GM19239 (cell line): ENCODE results near the gene ITGAD.

Experiments
- DNase-seq: peaks from one replicate; pipeline ENCODE4 v3.0.0; 2011; ENCODE audit warnings: low spot score; ENCODE audit not compliant: insufficient read length
- FAIRE-seq: peaks from 2 replicates; lab custom pipeline; 2011; peaks lifted over from hg19 to GRCh38; lab: Jason Lieb, UNC

The ITGAD gene

DNA sequence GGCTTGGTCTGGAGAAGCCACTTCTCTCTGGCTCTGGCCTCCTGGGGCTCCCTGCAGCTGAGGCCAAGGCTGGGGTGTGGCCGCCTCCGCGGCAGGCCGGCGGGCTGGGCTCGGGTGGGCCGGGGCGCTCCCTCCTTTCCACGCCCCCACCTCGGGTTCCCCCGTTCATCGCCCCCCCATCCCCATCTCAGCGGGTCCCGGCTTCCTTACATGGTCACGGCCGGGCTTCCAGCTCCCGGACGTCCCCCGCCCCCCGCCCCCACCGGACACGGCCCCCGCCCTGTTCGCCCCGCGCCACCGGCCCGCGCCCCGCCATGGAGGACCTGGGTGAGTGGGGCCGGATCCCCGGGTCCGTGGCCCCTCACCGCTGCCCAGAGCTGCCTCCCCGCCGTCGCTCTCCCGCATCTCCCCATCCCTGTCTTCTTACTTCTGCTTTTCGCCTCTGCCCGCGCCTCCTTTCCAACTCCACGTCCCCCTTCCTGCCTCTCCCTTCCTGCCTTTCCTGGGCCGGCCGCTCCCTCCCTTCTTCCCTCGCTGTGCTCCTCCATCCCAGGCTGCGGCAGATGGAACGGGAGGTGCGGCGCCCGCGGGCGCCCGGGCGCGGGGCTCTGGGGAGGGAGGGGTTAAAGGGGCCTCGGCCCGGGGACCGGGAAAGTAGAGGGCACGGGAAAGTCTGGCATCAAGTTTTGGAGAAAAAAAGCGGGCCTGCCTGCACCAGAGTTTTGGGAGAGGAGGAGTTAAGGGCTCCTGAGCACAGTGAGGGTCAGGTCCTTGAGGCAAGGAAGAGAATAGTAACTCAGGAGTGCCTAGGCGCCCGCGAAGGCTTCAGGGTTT lies 79.0 kb downstream of the ITGAD start, which contains the start of gene TGFB1I1:
TSS of gene TGFB1I1 (plus strand) at position 278 of the 834 bp plus-strand sequence. CDS start at position 315, 37 bp downstream.
- DNase-seq (no peak), FAIRE-seq (no peak)

GRCh38 chr16:31472709-31473203 lies 79.6 kb downstream of the ITGAD start:
- no peak for FAIRE-seq

DNA sequence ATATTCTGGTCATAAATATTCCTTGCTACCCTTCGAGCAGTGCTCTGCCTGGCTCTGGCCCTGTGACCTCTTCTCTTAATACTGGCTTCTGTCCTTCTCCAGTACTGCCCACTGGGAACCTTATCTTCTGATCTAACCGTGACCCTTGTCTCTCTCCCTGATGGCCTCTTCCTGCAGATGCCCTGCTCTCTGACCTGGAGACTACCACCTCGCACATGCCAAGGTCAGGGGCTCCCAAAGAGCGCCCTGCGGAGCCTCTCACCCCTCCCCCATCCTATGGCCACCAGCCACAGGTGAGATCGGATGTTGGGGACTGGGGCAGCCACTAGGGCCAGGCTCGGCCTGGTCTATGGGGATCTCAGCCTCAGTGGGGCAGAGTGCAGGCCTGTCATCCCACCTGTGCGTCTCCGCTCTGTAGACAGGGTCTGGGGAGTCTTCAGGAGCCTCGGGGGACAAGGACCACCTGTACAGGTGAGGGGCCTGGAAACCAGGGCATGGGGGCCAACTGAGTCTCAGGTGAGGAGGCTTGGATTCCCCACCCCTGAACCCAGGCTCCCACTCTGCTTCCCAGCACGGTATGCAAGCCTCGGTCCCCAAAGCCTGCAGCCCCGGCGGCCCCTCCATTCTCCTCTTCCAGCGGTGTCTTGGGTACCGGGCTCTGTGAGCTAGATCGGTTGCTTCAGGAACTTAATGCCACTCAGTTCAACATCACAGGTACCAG lies 80.3 kb downstream of the ITGAD start:
- no peak for DNase-seq
- FAIRE-seq, result no peak

More at GRCh38 chr16:31472709-31473203, 79.6 kb downstream of the ITGAD start:
- no peak for DNase-seq

- DNase-seq (no peak), FAIRE-seq (no peak)
Observed at GRCh38 chr16:31474173-31474714, 81.1 kb downstream of the ITGAD start.

DNA sequence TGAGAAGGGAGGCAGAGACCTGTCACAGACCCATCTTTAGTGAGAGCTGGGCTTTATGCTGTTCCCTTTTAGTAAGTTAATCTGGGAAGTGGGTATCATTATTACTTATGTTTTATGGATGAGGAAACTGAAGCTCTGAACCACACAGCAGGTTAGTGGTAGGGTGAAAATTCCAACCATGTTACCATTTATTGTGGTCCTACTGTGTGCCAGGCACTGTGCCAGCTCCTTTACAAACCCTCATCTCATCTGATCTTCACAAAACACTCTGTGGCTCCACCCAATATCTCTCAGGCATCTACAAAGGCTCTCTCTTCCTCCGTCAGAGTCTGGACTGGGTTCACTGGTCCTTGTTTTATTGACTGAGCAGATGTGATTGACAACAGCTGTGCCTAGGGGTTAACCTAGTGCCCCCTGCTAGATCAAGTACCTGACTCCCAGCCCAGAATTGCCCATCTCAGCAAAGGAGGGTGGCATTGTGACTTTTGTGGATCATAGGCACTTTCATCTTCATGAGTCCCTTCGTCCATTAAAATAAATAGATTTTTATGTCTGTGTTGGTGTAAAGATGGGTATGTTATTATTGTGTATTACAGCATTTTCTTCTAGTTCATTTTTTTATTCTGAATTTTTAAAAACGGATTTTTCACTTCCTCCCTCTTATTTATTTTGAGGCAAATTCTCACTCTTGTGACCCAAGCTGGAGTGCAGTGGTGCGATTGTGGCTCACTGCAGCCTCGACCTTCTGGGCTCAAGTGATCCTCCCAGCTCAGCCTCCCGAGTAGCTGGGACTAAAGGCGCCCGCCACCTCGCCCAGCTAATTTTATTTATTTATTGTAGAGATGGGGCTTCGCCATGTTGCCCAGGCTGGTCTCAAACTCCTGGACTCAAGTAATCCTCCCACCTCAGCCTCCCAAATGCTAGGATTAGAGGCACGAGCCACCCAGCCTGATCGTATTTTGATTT lies 81.9 kb downstream of the ITGAD start:
- FAIRE-seq (no peak), DNase-seq (no peak)

DNA sequence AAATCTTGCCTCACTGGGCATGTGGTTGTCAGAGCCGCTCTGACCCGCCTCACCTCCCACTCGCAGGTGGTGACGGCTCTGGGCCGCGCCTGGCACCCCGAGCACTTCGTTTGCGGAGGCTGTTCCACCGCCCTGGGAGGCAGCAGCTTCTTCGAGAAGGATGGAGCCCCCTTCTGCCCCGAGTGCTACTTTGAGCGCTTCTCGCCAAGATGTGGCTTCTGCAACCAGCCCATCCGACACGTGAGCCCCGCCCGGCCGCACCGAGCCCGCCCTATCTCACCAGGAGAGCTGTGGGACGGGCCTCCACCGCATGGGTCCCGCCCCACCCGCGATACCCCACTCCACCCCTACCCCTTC lies 82.8 kb downstream of the ITGAD start:
- DNase-seq, result no peak
- no peak for FAIRE-seq
